Measurements from ENCODE around the gene FDCSP. TPM values are rescaled to one million over a fixed set of nuclear protein-coding genes. Genes with fewer than 3 reads are reported as not detected.

The FDCSP gene
- total and polyA plus RNA-seq, 2 of the 8 experiments (the other 6 are each of a cell fraction or from before 2014, with no cell fraction given), result not detected

DNA sequence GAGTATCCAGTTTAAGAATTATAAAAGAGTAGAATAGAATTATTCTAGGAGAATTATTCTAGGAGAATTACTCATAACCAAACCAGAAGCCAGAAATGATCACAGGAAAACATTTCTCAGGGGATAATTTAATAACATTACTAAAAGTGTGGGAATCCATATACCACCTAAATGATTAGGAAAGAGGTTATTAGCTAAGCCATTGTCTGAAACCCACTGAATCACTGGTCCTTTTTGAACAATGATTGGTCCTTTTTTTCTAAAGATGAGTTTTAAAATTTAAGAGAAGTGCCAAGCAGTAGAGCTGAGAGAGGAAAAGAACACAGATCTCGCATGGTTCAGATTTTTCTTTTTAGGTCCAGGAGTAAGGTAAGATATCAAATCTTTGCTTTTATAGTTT lies 30.5 kb upstream of the FDCSP start, which contains the start of gene ODAM:
Gene ODAM (plus strand): TSS at position 301 of the 400 bp plus-strand sequence. CDS start 819 bp downstream, outside the sequence.
- Histone ChIP-seq H3K79me2 (ENCODE audit: control insufficient read depth in 1 of 2, insufficient read depth in 2 of 2, low read length in 2 of 2) (no peaks in the 10 kb centered on the region), H4K8ac (ENCODE audit: extremely low read depth, insufficient read depth, low read length) (no peak within 1 kb of the TSS), H3K4me3 (ENCODE audit: extremely low read depth in 1 of 4, insufficient read depth in 2 of 4, low read depth in 3 of 4, low read length in 4 of 4) (no peak within 1 kb of the TSS), H3K79me1 (ENCODE audit: low read depth, low read length) (no peaks in the 10 kb centered on the region), H3K23me2 (ENCODE audit: low read depth, low read length) (no peaks in the 10 kb centered on the region), H2BK20ac (ENCODE audit: low read length) (no peak within 1 kb of the TSS), H2BK120ac (replicated peaks; ENCODE audit: low read depth, low read length) (no peak within 1 kb of the TSS), H2AK5ac (ENCODE audit: low read depth, low read length) (no peak within 1 kb of the TSS), H3K14ac (ENCODE audit: insufficient read length) (no peak within 1 kb of the TSS), H2BK15ac (ENCODE audit: low read length) (no peak within 1 kb of the TSS), H3K9me3 (ENCODE audit: insufficient read depth in 2 of 2, low read depth in 1 of 2, low read length in 1 of 2) (no peaks in the 10 kb centered on the region), H4K5ac (ENCODE audit: insufficient read length, low read depth, low read length) (no peak within 1 kb of the TSS), H3K27me3 (replicated peaks in 1 of 4; ENCODE audit: control insufficient read depth in 3 of 4, extremely low read depth in 1 of 4, insufficient read depth in 3 of 4, low read length in 3 of 4) (no peaks in the 10 kb centered on the region), H2AFZ (ENCODE audit: low read length) (no peak within 1 kb of the TSS), H4K91ac (replicated peaks; ENCODE audit: insufficient read length, low read length) (no peak within 1 kb of the TSS), H3K4ac (replicated peaks; ENCODE audit: insufficient read length, low read depth, low read length) (no peak within 1 kb of the TSS), H3K4me2 (ENCODE audit: insufficient read depth in 1 of 2, low read depth in 2 of 2, low read length in 2 of 2) (no peak within 1 kb of the TSS), H4K20me1 (replicated peaks in 1 of 2; ENCODE audit: control insufficient read depth in 1 of 2, insufficient read depth in 2 of 2, low read length in 2 of 2) (no peaks in the 10 kb centered on the region), H3K9ac (replicated peaks in 1 of 4; ENCODE audit: extremely low read depth in 1 of 4, low read depth in 3 of 4, low read length in 3 of 4) (no peak within 1 kb of the TSS), H3K56ac (replicated peaks; ENCODE audit: insufficient read length, low read depth, low read length) (no peak within 1 kb of the TSS), H3K4me1 (replicated peaks in 1 of 4; ENCODE audit: control insufficient read depth in 3 of 4, insufficient read depth in 4 of 4, low read length in 3 of 4) (no peaks in the 10 kb centered on the region), H3K27ac (ENCODE audit: low read depth, low read length) (no peak within 1 kb of the TSS), H2BK5ac (ENCODE audit: low read depth, low read length) (no peak within 1 kb of the TSS), H3K18ac (ENCODE audit: extremely low read depth, low read length) (no peak within 1 kb of the TSS), H3K23ac (ENCODE audit: insufficient read length) (no peak within 1 kb of the TSS), H2BK12ac (ENCODE audit: low read depth, low read length) (no peak within 1 kb of the TSS), H3K36me3 (ENCODE audit: control insufficient read depth in 2 of 4, insufficient read depth in 4 of 4, low read length in 3 of 4) (no peaks in the 10 kb centered on the region)
- TF ChIP-seq GTF2F1 (IDR thresholded peaks at IDR 0.05; ENCODE audit: borderline replicate concordance, low read depth, low read length) (no peak), RFX5 (IDR thresholded peaks at IDR 0.05; ENCODE audit: borderline replicate concordance, low read depth, low read length) (no peak)
- TF ChIP-seq, protein P1, sequence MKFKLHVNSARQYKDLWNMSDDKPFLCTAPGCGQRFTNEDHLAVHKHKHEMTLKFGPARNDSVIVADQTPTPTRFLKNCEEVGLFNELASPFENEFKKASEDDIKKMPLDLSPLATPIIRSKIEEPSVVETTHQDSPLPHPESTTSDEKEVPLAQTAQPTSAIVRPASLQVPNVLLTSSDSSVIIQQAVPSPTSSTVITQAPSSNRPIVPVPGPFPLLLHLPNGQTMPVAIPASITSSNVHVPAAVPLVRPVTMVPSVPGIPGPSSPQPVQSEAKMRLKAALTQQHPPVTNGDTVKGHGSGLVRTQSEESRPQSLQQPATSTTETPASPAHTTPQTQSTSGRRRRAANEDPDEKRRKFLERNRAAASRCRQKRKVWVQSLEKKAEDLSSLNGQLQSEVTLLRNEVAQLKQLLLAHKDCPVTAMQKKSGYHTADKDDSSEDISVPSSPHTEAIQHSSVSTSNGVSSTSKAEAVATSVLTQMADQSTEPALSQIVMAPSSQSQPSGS (IDR thresholded peaks at IDR 0.05; ENCODE audit: low read length), result no peak
- ChIA-PET CTCF (ENCODE audit: partially characterized antibody) (interaction anchor here (1.5 kb wide), 1 partner anchor 11 kb away, joined by 11 read pairs; no protein-coding TSS in a partner anchor), POLR2A (ENCODE audit: partially characterized antibody) (no interaction called here)
- FAIRE-seq (no peak), DNase-seq (ENCODE audit: low read depth in 1 of 2, low spot score in 2 of 2) (no peak)
- 100% methylated on average over 1 of the region's 1 CpG; no CpG with 5 or more reads in 1 of the 2 experiments for WGBS, 2 experiments (ENCODE audit: extremely low coverage in 1 of 2, insufficient coverage in 1 of 2, insufficient read length in 1 of 2, insufficient replicate concordance in 2 of 2, low coverage in 1 of 2, low lambda C conversion rate in 2 of 2, missing lambda C conversion rate in 1 of 2)
